Left lobe of liver (tissue), 2 donors: ENCODE data around the gene PTPRT. TPM values are rescaled to one million over a fixed set of nuclear protein-coding genes. Genes with fewer than 3 reads are reported as not detected.

ENCODE experiments used
- ATAC-seq: fragments of 200-7000 bp; cut with Tn5 transposase; one replicate; pipeline ENCODE4 v1.9.1; 2020; ENCODE audit warnings: mild to moderate bottlenecking, moderate library complexity
- DNase-seq: peaks from one replicate; pipeline ENCODE4 v3.0.0-alpha.2; 2020; ENCODE audit warnings: low spot score
- total RNA-seq: library from RNA; stranded (reverse); gene quantifications from one replicate; pipeline ENCODE4 v1.2.1, GENCODE V29; 2021
- donor health status: DM: no; HTN: no; CAD: no; lungs with moderate emphysema.
- donor health status: DM: no; HTN: yes; CAD: no.

Gene PTPRT
- total RNA-seq, 1 donor from 2014 or later: 0.88 TPM

GRCh38 chr20:42024653-42025052 is 1165.1 kb downstream of the PTPRT start:
- DNase-seq (no peak), ATAC-seq (no peak)
